HFF-Myc (cell line): ENCODE measurements around the gene CLDN10.
"Not testable (repeated sequence)": the region's sequence is repeated elsewhere in the genome, so short reads cannot be mapped to it uniquely, and the experiment has no call there.

ENCODE experiments used
- DNase-seq: peaks from one replicate; pipeline ENCODE4 v3.0.0-alpha.2; 2011; ENCODE audit warnings: low read depth; ENCODE audit errors: extremely low read depth
- H3K4me3 ChIP-seq: replicated peaks from 2 replicates; pipeline ENCODE4 v1.5.1; 2011; ENCODE audit warnings: low read depth, mild to moderate bottlenecking, control low read depth, low read length
- CTCF ChIP-seq: IDR thresholded peaks from 2 replicates; pipeline ENCODE4 v1.5.1; 2012; ENCODE audit warnings: mild to moderate bottlenecking, low read depth, low read length, control low read depth; ENCODE audit errors: missing control alignments

The CLDN10 gene

GRCh38 chr13:95552208-95552538, 347 bp upstream of the CLDN10 start:
- H3K4me3 ChIP-seq = no peak overlapping the region
- TF ChIP-seq CTCF = no peak
- no peak for DNase-seq

GRCh38 chr13:95553581-95554385, 1.3 kb downstream of the CLDN10 start:
- no peak for TF ChIP-seq CTCF
- H3K4me3 ChIP-seq = no peak overlapping the region
- DNase-seq = no peak

GRCh38 chr13:95557013-95557412, 4.5 kb downstream of the CLDN10 start:
- DNase-seq = no peak
- H3K4me3 ChIP-seq = no peak overlapping the region
- no peak for TF ChIP-seq CTCF

GRCh38 chr13:95559100-95559499, 6.6 kb downstream of the CLDN10 start:
- TF ChIP-seq CTCF = no peak
- no peak for DNase-seq

GRCh38 chr13:95560387-95560786, 7.9 kb downstream of the CLDN10 start:
- DNase-seq = no peak
- no peak for TF ChIP-seq CTCF
- H3K4me3 ChIP-seq = no peak overlapping the region

More at GRCh38 chr13:95559100-95559499, 6.6 kb downstream of the CLDN10 start:
- H3K4me3 ChIP-seq = no peak overlapping the region

- DNase-seq = no peak
- H3K4me3 ChIP-seq = no peak overlapping the region
- TF ChIP-seq CTCF = no peak
Measured at GRCh38 chr13:95564091-95564490, 11.6 kb downstream of the CLDN10 start.

GRCh38 chr13:95564733-95565291, 12.3 kb downstream of the CLDN10 start:
- H3K4me3 ChIP-seq = no peak overlapping the region
- no peak for DNase-seq
- TF ChIP-seq CTCF = no peak

- not testable (repeated sequence) for DNase-seq, H3K4me3 ChIP-seq
Measured at GRCh38 chr13:95565758-95566157, 13.2 kb downstream of the CLDN10 start.
